Esophagus muscularis mucosa (tissue), 3 donors: ENCODE measurements around the gene ATP13A2.

Experiments used
- CTCF ChIP-seq, 3 experiments: fragments of 200-600 bp in 2 of 3; fragments of 450-650 bp in 1 of 3; sonication (generic) in 2 of 3; IDR thresholded peaks; one replicate each; pipeline ENCODE4 v1.5.1; 2017 to 2019; ENCODE audit warnings: antibody characterized with exemption in 3 of 3, mild to moderate bottlenecking in 2 of 3, moderate library complexity in 1 of 3
- POLR2A ChIP-seq: fragments of 450-650 bp; IDR thresholded peaks from one replicate; pipeline ENCODE4 v1.6.1; 2017; ENCODE audit warnings: antibody characterized with exemption, moderate library complexity, mild to moderate bottlenecking, low read depth

GRCh38 chr1:16986560-16986959 is 25.2 kb downstream of the ATP13A2 start:
- TF ChIP-seq CTCF (IDR thresholded peaks at IDR 0.05) (no peak), POLR2A (no peak)
